ENCODE measurements around the gene PNPLA2.

PNPLA2 gene

GRCh38 chr11:849104-849824 lies 30.6 kb downstream of the PNPLA2 start:
- ATAC-seq = no peak
- TF ChIP-seq CREB5 (CRISPR knock-in tag; IDR thresholded peaks at IDR 0.05; ENCODE audit: low read depth) = no peak
- TF ChIP-seq PATZ1 (CRISPR knock-in tag; IDR thresholded peaks at IDR 0.05; ENCODE audit: borderline replicate concordance) = no peak
- no peak for TF ChIP-seq ARNTL (CRISPR knock-in tag; IDR thresholded peaks at IDR 0.05; ENCODE audit: borderline replicate concordance, low read depth)

GRCh38 chr11:849951-850774 lies 31.4 kb downstream of the PNPLA2 start:
- no peak for ATAC-seq
- TF ChIP-seq TCF4 (CRISPR knock-in tag; IDR thresholded peaks at IDR 0.05; ENCODE audit: borderline replicate concordance) (no peak), RARB (CRISPR knock-in tag; IDR thresholded peaks at IDR 0.05) (no peak), ESRRG (CRISPR knock-in tag; IDR thresholded peaks at IDR 0.05) (no peak), GLIS3 (CRISPR knock-in tag; IDR thresholded peaks at IDR 0.05) (no peak), SNAI2 (CRISPR knock-in tag; IDR thresholded peaks at IDR 0.05) (no peak), TSHZ2 (CRISPR knock-in tag; IDR thresholded peaks at IDR 0.05) (no peak), PATZ1 (CRISPR knock-in tag; IDR thresholded peaks at IDR 0.05; ENCODE audit: borderline replicate concordance) (no peak), CSRNP3 (CRISPR knock-in tag; IDR thresholded peaks at IDR 0.05) (no peak), ZFP30 (CRISPR knock-in tag; IDR thresholded peaks at IDR 0.05) (no peak), PPARA (CRISPR knock-in tag; IDR thresholded peaks at IDR 0.05; ENCODE audit: borderline replicate concordance) (no peak), POU6F1 (CRISPR knock-in tag; IDR thresholded peaks at IDR 0.05; ENCODE audit: borderline replicate concordance, low read depth) (no peak), ISL1 (CRISPR knock-in tag; IDR thresholded peaks at IDR 0.05) (no peak), ZNF565 (CRISPR knock-in tag; conservative IDR thresholded peaks at IDR 0.05; ENCODE audit: low read depth) (no peak), ZC3H10 (CRISPR knock-in tag; IDR thresholded peaks at IDR 0.05) (no peak), OSR1 (CRISPR knock-in tag; IDR thresholded peaks at IDR 0.05) (no peak), BACH2 (CRISPR knock-in tag; IDR thresholded peaks at IDR 0.05; ENCODE audit: borderline replicate concordance) (no peak), CSDC2 (CRISPR knock-in tag; IDR thresholded peaks at IDR 0.05) (no peak), CREB5 (CRISPR knock-in tag; IDR thresholded peaks at IDR 0.05; ENCODE audit: low read depth) (no peak), TOX (CRISPR knock-in tag; IDR thresholded peaks at IDR 0.05; ENCODE audit: borderline replicate concordance) (no peak), ZNF70 (CRISPR knock-in tag; IDR thresholded peaks at IDR 0.05) (no peak)
